ENCODE measurements around the gene CCDC154. TPM values are rescaled to one million over a fixed set of nuclear protein-coding genes. Genes with fewer than 3 reads are reported as not detected.

The CCDC154 gene
- total RNA-seq, 1 donor from 2014 or later = not detected

- Histone ChIP-seq H3K9ac (no peak overlapping the region), H3F3A (ENCODE audit: low read depth) (no peaks in the 10 kb centered on the region), H2AFZ (replicated peaks) (no peak overlapping the region), H4K20me1 (ENCODE audit: low read depth) (no peaks in the 10 kb centered on the region), H3K36me3 (no peaks in the 10 kb centered on the region), H3K4me3 (no peak overlapping the region), H3K27ac (no peak overlapping the region), H3K9me3 (ENCODE audit: low read depth) (no peaks in the 10 kb centered on the region), H3K4me2 (no peak overlapping the region), H3K27me3 (no peaks in the 10 kb centered on the region), H3K79me2 (ENCODE audit: low read depth) (no peaks in the 10 kb centered on the region), H3K4me1 (no peaks in the 10 kb centered on the region)
- TF ChIP-seq EZH2 (IDR thresholded peaks at IDR 0.05) (no peak), EZH2phosphoT487 (IDR thresholded peaks at IDR 0.05) (no peak), CTCF (IDR thresholded peaks at IDR 0.05) (no peak)
- DNase-seq (ENCODE audit: low spot score) = no peak
- Mint-ChIP-seq H3K9me3 (no peaks in the 10 kb centered on the region), H3K27me3 (ENCODE audit: insufficient read depth, low read depth) (peaks cover 3% of the 10 kb centered on the region), H3K4me1 (no peaks in the 10 kb centered on the region), H3K36me3 (peaks cover 6% of the 10 kb centered on the region), H3K4me3 (no peak overlapping the region), H3K27ac (no peak overlapping the region)
Measured at GRCh38 chr16:1449201-1449788, 4.9 kb upstream of the CCDC154 start.

- Histone ChIP-seq H3K36me3 (no peaks in the 10 kb centered on the region), H3K27me3 (no peaks in the 10 kb centered on the region), H3K4me2 (no peak overlapping the region), H3K27ac (no peak overlapping the region), H3K4me1 (no peaks in the 10 kb centered on the region), H3K9ac (no peak overlapping the region), H4K20me1 (ENCODE audit: low read depth) (no peaks in the 10 kb centered on the region), H3F3A (ENCODE audit: low read depth) (no peaks in the 10 kb centered on the region), H3K79me2 (ENCODE audit: low read depth) (no peaks in the 10 kb centered on the region), H3K4me3 (no peak overlapping the region), H2AFZ (replicated peaks) (no peak overlapping the region), H3K9me3 (ENCODE audit: low read depth) (no peaks in the 10 kb centered on the region)
- TF ChIP-seq EZH2 (IDR thresholded peaks at IDR 0.05) (no peak), CTCF (IDR thresholded peaks at IDR 0.05) (no peak), EZH2phosphoT487 (IDR thresholded peaks at IDR 0.05) (no peak)
- Mint-ChIP-seq H3K27me3 (ENCODE audit: insufficient read depth, low read depth) (peaks cover 3% of the 10 kb centered on the region), H3K27ac (no peak overlapping the region), H3K9me3 (no peaks in the 10 kb centered on the region), H3K4me1 (no peaks in the 10 kb centered on the region), H3K36me3 (peaks cover 6% of the 10 kb centered on the region), H3K4me3 (no peak overlapping the region)
- no peak for DNase-seq (ENCODE audit: low spot score)
Measured at GRCh38 chr16:1448536-1449116, 4.3 kb upstream of the CCDC154 start.

- Mint-ChIP-seq H3K27me3 (ENCODE audit: insufficient read depth, low read depth) (peaks cover 3% of the 10 kb centered on the region), H3K36me3 (peaks cover 6% of the 10 kb centered on the region), H3K27ac (no peak overlapping the region), H3K9me3 (no peaks in the 10 kb centered on the region), H3K4me1 (no peaks in the 10 kb centered on the region), H3K4me3 (no peak overlapping the region)
- H3K4me1 ChIP-seq = no peaks in the 10 kb centered on the region
- H2AFZ ChIP-seq (replicated peaks) = no peak overlapping the region
- TF ChIP-seq EZH2 (IDR thresholded peaks at IDR 0.05) (no peak), CTCF (IDR thresholded peaks at IDR 0.05) (no peak), EZH2phosphoT487 (IDR thresholded peaks at IDR 0.05) (no peak)
- no peak overlapping the region for H3K9ac ChIP-seq
- DNase-seq (ENCODE audit: low spot score) = no peak
- no peaks in the 10 kb centered on the region for H4K20me1 ChIP-seq (ENCODE audit: low read depth)
- H3K4me2 ChIP-seq = no peak overlapping the region
- H3K79me2 ChIP-seq (ENCODE audit: low read depth) = no peaks in the 10 kb centered on the region
- H3K4me3 ChIP-seq = no peak overlapping the region
- H3K27ac ChIP-seq = no peak overlapping the region
- H3K36me3 ChIP-seq = no peaks in the 10 kb centered on the region
- no peaks in the 10 kb centered on the region for H3K27me3 ChIP-seq
- no peaks in the 10 kb centered on the region for H3K9me3 ChIP-seq (ENCODE audit: low read depth)
- no peaks in the 10 kb centered on the region for H3F3A ChIP-seq (ENCODE audit: low read depth)
Measured at GRCh38 chr16:1447965-1448364, 3.6 kb upstream of the CCDC154 start.
